GM12801 (cell line): ENCODE data around the gene FAM9A.

ENCODE experiments used
- CTCF ChIP-seq: IDR thresholded peaks from one replicate; pipeline ENCODE4 v1.5.1; 2011; ENCODE audit warnings: control low read depth; ENCODE audit not compliant: insufficient read length; ENCODE audit errors: extremely low read depth

Gene FAM9A

GRCh38 chrX:8846266-8846665, 45.1 kb upstream of the FAM9A start:
- no peak for TF ChIP-seq CTCF

- no peak for TF ChIP-seq CTCF
These were observed 44.3 kb upstream of the FAM9A start for GRCh38 chrX:8845469-8845868.

- no peak for TF ChIP-seq CTCF
These were observed 43.9 kb upstream of the FAM9A start for GRCh38 chrX:8845060-8845459.

- TF ChIP-seq CTCF, result no peak
These were observed 43.0 kb upstream of the FAM9A start for GRCh38 chrX:8844157-8844556.

- TF ChIP-seq CTCF, result no peak
These were observed 40.7 kb upstream of the FAM9A start for GRCh38 chrX:8841911-8842310.

GRCh38 chrX:8834392-8834791, 33.2 kb upstream of the FAM9A start:
- TF ChIP-seq CTCF, result no peak

GRCh38 chrX:8832582-8833378, 31.6 kb upstream of the FAM9A start:
- no peak for TF ChIP-seq CTCF

- no peak for TF ChIP-seq CTCF
These were observed 22.5 kb upstream of the FAM9A start for GRCh38 chrX:8823698-8824097.
